GM23248 (cell line): ENCODE data around the gene LONP2. TPM values are rescaled to one million over a fixed set of nuclear protein-coding genes. Genes with fewer than 3 reads are reported as not detected.

ENCODE experiments used
- DNase-seq: peaks from one replicate; pipeline ENCODE4 v3.0.0-alpha.2; 2015
- H2AFZ ChIP-seq: fragments of 200-600 bp; sonication (generic); 2 replicates; pipeline ENCODE4 v1.6.1; 2016; ENCODE audit warnings: antibody characterized with exemption
- H3F3A ChIP-seq: fragments of 200-600 bp; sonication (generic); 2 replicates; pipeline ENCODE4 v1.6.1; 2016; ENCODE audit warnings: mild to moderate bottlenecking, antibody characterized with exemption, mixed run types; ENCODE audit not compliant: insufficient read depth
- H3K27ac ChIP-seq: fragments of 200-600 bp; sonication (generic); 2 replicates; pipeline ENCODE4 v1.5.1; 2016; ENCODE audit warnings: mild to moderate bottlenecking
- H3K27me3 ChIP-seq: fragments of 200-600 bp; sonication (generic); replicated peaks from 2 replicates; pipeline ENCODE4 v1.6.1; 2016; ENCODE audit warnings: mild to moderate bottlenecking; ENCODE audit not compliant: insufficient read depth
- H3K36me3 ChIP-seq: fragments of 200-600 bp; sonication (generic); 2 replicates; pipeline ENCODE4 v1.6.1; 2016; ENCODE audit warnings: low read depth, mild to moderate bottlenecking
- H3K4me1 ChIP-seq: fragments of 200-600 bp; sonication (generic); 2 replicates; pipeline ENCODE4 v1.6.1; 2016; ENCODE audit warnings: mild to moderate bottlenecking; ENCODE audit not compliant: insufficient read depth
- H3K4me2 ChIP-seq: fragments of 200-600 bp; sonication (generic); one replicate; pipeline ENCODE4 v1.6.1; 2016; ENCODE audit warnings: mild to moderate bottlenecking; ENCODE audit not compliant: unreplicated experiment
- H3K4me3 ChIP-seq: fragments of 200-600 bp; sonication (generic); 2 replicates; pipeline ENCODE4 v1.5.1; 2016; ENCODE audit warnings: mild to moderate bottlenecking
- H3K79me2 ChIP-seq: fragments of 200-600 bp; sonication (generic); 2 replicates; pipeline ENCODE4 v1.6.1; 2016; ENCODE audit warnings: mild to moderate bottlenecking; ENCODE audit not compliant: insufficient read depth
- H3K9ac ChIP-seq: fragments of 200-600 bp; sonication (generic); 2 replicates; pipeline ENCODE4 v1.6.1; 2016; ENCODE audit warnings: mild to moderate bottlenecking
- H3K9me2 ChIP-seq: fragments of 200-600 bp; sonication (generic); 2 replicates; pipeline ENCODE4 v1.6.1; 2016; ENCODE audit warnings: mixed run types, mild to moderate bottlenecking, moderate library complexity; ENCODE audit not compliant: insufficient read depth
- H3K9me3 ChIP-seq: fragments of 200-600 bp; sonication (generic); one replicate; pipeline ENCODE4 v1.6.1; 2017; ENCODE audit warnings: low read depth
- H4K20me1 ChIP-seq: fragments of 200-600 bp; sonication (generic); 2 replicates; pipeline ENCODE4 v1.6.0; 2016; ENCODE audit not compliant: insufficient read depth
- EZH2 ChIP-seq: fragments of 200-600 bp; sonication (generic); IDR thresholded peaks from 2 replicates; pipeline ENCODE4 v1.6.1; 2018; ENCODE audit warnings: antibody characterized with exemption, mild to moderate bottlenecking; ENCODE audit not compliant: insufficient read depth, poor library complexity, severe bottlenecking
- EZH2phosphoT487 ChIP-seq: fragments of 200-600 bp; sonication (generic); IDR thresholded peaks from 2 replicates; pipeline ENCODE4 v1.6.1; 2018; ENCODE audit warnings: antibody characterized with exemption, moderate library complexity, mild to moderate bottlenecking, low read depth; ENCODE audit not compliant: insufficient read depth
- WGBS, 2 experiments: methylation state at CpG; one replicate each; pipeline ENCODE4 v1.1.6; 2015 to 2017; ENCODE audit warnings: low lambda C conversion rate in 2 of 2, low coverage in 1 of 2; ENCODE audit errors: missing lambda C conversion rate in 2 of 2; 5-methylcytosine and 5-hydroxymethylcytosine counted together
- in situ Hi-C: fragments of 300-500 bp; cut with MboI; formaldehyde crosslinking; loops from 2 replicates; pipeline ENCODE4 v1.15.0; 2020
- polyA plus RNA-seq: library from polyadenylated mRNA; unstranded; fragments of >200 nt; fragmentation: Nextera tagmentation; extraction: Ambion mirVana; gene quantifications from 2 replicates; pipeline ENCODE4 v1.2.1, GENCODE V29; 2016
- total RNA-seq: library from RNA; depleted of rRNA; stranded (reverse); fragments of >200 nt; shearing (Covaris generic); gene quantifications from 2 replicates; pipeline ENCODE4 v1.2.3, GENCODE V29; 2014

The LONP2 gene
- total and polyA plus RNA-seq, 2 experiments from 2014 or later: 46.5 to 53.9 TPM

GRCh38 chr16:48223490-48223889 lies 20.6 kb upstream of the LONP2 start:
- H3K4me1 ChIP-seq: 0 out of 2 replicates have a peak, but pooled peaks cover 8% of the 10 kb centered on the region
- no peaks in the 10 kb centered on the region for H4K20me1 ChIP-seq
- no peak overlapping the region for H2AFZ ChIP-seq
- no peaks in the 10 kb centered on the region for H3K9me2 ChIP-seq
- H3K27me3 ChIP-seq: no peaks in the 10 kb centered on the region
- H3K36me3 ChIP-seq: no peaks in the 10 kb centered on the region
- no peaks in the 10 kb centered on the region for H3K9me3 ChIP-seq
- no peak for TF ChIP-seq EZH2phosphoT487
- H3K79me2 ChIP-seq: no peaks in the 10 kb centered on the region
- H3K9ac ChIP-seq: no peak overlapping the region
- no peak overlapping the region for H3K4me2 ChIP-seq
- no peak for DNase-seq
- no peak overlapping the region for H3K4me3 ChIP-seq
- H3K27ac ChIP-seq: no peak overlapping the region
- 84 to 92% methylated on average over 4 of the region's 4 CpGs for WGBS, 2 experiments
- in situ Hi-C loops: no loop called here
- H3F3A ChIP-seq: no peaks in the 10 kb centered on the region

- no peaks in the 10 kb centered on the region for H3K79me2 ChIP-seq
- H2AFZ ChIP-seq: no peak overlapping the region
- no peaks in the 10 kb centered on the region for H3K9me3 ChIP-seq
- no peak overlapping the region for H3K27ac ChIP-seq
- in situ Hi-C loops: no loop called here
- DNase-seq: no peak
- no peaks in the 10 kb centered on the region for H3K27me3 ChIP-seq
- H3K9me2 ChIP-seq: no peaks in the 10 kb centered on the region
- H3K4me3 ChIP-seq: no peak overlapping the region
- H3K4me2 ChIP-seq: no peak overlapping the region
- no peak overlapping the region for H3K9ac ChIP-seq
- no peaks in the 10 kb centered on the region for H3F3A ChIP-seq
- 0 out of 2 replicates have a peak, but pooled peaks cover 8% of the 10 kb centered on the region for H3K4me1 ChIP-seq
- no peaks in the 10 kb centered on the region for H3K36me3 ChIP-seq
- no peak for TF ChIP-seq EZH2
- TF ChIP-seq EZH2phosphoT487: no peak
- WGBS, 2 experiments: 64 to 65% methylated on average over 5 of the region's 5 CpGs
- no peaks in the 10 kb centered on the region for H4K20me1 ChIP-seq
These were observed 18.6 kb upstream of the LONP2 start for GRCh38 chr16:48225456-48225855.

GRCh38 chr16:48231727-48232492 lies 12.2 kb upstream of the LONP2 start:
- H3K9ac ChIP-seq: no peak overlapping the region
- no peak for TF ChIP-seq EZH2phosphoT487
- no peak for TF ChIP-seq EZH2
- H3K4me3 ChIP-seq: no peak overlapping the region
- H3K4me1 ChIP-seq: no peaks in the 10 kb centered on the region
- no peak overlapping the region for H3K27ac ChIP-seq
- no peaks in the 10 kb centered on the region for H3F3A ChIP-seq
- H3K4me2 ChIP-seq: no peak overlapping the region
- peak; percentile 72 for DNase-seq
- in situ Hi-C loops: no loop called here
- H2AFZ ChIP-seq: no peak overlapping the region
- no peaks in the 10 kb centered on the region for H3K9me2 ChIP-seq
- no peaks in the 10 kb centered on the region for H4K20me1 ChIP-seq
- H3K27me3 ChIP-seq: no peaks in the 10 kb centered on the region
- H3K79me2 ChIP-seq: no peaks in the 10 kb centered on the region
- no peaks in the 10 kb centered on the region for H3K9me3 ChIP-seq
- no peaks in the 10 kb centered on the region for H3K36me3 ChIP-seq
- WGBS, 2 experiments: 44 to 47% methylated on average over 11 of the region's 11 CpGs

GRCh38 chr16:48232493-48233040 lies 11.5 kb upstream of the LONP2 start:
- Histone ChIP-seq H3K79me2 (no peaks in the 10 kb centered on the region), H3K4me1 (no peaks in the 10 kb centered on the region), H3K27me3 (no peaks in the 10 kb centered on the region), H3K27ac (no peak overlapping the region), H3K4me3 (no peak overlapping the region), H3K4me2 (no peak overlapping the region), H3K9me2 (no peaks in the 10 kb centered on the region), H2AFZ (no peak overlapping the region), H3K9me3 (no peaks in the 10 kb centered on the region), H3F3A (no peaks in the 10 kb centered on the region), H4K20me1 (no peaks in the 10 kb centered on the region), H3K9ac (no peak overlapping the region), H3K36me3 (no peaks in the 10 kb centered on the region)
- 91 to 94% methylated on average over 2 of the region's 2 CpGs for WGBS, 2 experiments
- TF ChIP-seq EZH2phosphoT487 (no peak), EZH2 (no peak)
- in situ Hi-C loops: no loop called here
- peak; percentile 34 for DNase-seq
